ENCODE results near the gene SRGAP1.
"Not testable (repeated sequence)": the region's sequence is repeated elsewhere in the genome, so short reads cannot be mapped to it uniquely, and the experiment has no call there.

GRCh38 chr12:64018116-64018515 lies 173.6 kb downstream of the SRGAP1 start:
- not testable (repeated sequence) for TF ChIP-seq CTCF, POLR2AphosphoS5, EP300 (IDR thresholded peaks at IDR 0.05)

Data from stomach (tissue), 4 donors.